VCaP (cell line): Measurements from ENCODE around the gene CRABP1.

Source experiments
- H3K27ac ChIP-seq: fragments of 450-650 bp; 2 replicates; pipeline ENCODE4 v1.5.1; 2017
- TF ChIP-seq, protein P1 (sequence below): fragments of 450-650 bp; conservative IDR thresholded peaks from 2 replicates; pipeline ENCODE4 v1.5.1; 2017; ENCODE audit warnings: mild to moderate bottlenecking, moderate library complexity

Gene CRABP1

DNA sequence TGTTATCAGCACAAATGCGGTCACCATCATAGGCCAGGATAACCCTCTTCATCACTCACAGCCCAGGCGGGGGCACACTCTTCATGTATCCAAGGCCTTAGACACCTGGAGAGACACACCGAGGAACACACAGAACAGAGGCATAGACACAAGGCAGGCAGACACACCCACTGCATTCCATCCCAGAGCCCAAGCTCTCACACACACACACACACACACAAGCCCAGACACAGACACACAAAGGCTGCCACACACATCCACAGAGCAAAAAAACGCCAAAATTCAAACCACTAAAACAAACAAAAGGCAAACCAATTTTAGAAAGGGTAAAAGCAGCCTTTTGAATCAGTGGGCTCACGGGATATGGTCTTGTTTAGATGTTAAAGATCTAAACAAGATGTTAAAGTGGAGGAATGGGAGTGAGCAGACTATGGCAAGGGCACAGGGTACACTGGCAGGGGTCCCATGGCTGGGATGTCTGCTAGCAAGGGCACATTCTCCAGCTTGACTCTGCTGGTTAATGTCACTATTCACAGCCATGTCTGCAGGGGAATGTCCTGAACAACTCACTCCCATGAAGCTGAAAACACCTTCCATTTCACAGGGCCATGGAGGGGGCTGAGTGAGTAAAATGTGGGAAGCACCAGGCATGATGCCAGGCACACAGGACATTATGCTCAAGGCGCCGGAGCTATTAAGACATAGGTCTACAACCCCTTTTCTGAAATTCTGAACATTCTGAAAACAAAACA is 14.9 kb upstream of the CRABP1 start:
- TF ChIP-seq, protein P1, sequence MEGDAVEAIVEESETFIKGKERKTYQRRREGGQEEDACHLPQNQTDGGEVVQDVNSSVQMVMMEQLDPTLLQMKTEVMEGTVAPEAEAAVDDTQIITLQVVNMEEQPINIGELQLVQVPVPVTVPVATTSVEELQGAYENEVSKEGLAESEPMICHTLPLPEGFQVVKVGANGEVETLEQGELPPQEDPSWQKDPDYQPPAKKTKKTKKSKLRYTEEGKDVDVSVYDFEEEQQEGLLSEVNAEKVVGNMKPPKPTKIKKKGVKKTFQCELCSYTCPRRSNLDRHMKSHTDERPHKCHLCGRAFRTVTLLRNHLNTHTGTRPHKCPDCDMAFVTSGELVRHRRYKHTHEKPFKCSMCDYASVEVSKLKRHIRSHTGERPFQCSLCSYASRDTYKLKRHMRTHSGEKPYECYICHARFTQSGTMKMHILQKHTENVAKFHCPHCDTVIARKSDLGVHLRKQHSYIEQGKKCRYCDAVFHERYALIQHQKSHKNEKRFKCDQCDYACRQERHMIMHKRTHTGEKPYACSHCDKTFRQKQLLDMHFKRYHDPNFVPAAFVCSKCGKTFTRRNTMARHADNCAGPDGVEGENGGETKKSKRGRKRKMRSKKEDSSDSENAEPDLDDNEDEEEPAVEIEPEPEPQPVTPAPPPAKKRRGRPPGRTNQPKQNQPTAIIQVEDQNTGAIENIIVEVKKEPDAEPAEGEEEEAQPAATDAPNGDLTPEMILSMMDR = no peak
- H3K27ac ChIP-seq = no peak overlapping the region

DNA sequence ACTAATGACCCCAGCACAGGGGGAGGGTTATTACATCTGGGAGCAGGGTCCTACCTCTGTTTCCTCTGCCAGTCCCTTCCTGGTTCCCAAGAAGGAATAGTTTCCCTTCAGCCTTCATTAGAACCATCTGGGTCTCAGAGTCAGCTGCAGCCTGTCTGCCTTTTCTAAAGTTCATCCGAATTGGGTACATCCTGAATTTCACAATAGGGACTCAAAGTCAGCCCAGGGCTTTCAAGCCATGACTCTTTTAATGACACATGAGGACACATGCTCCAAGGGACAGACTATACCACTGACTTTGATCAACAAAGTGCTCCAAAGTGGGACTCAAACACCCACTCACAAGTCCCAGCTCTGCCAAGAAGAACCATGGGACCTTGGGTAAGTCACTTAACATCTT is 12.7 kb upstream of the CRABP1 start:
- TF ChIP-seq, protein P1 = no peak
- no peak overlapping the region for H3K27ac ChIP-seq

DNA sequence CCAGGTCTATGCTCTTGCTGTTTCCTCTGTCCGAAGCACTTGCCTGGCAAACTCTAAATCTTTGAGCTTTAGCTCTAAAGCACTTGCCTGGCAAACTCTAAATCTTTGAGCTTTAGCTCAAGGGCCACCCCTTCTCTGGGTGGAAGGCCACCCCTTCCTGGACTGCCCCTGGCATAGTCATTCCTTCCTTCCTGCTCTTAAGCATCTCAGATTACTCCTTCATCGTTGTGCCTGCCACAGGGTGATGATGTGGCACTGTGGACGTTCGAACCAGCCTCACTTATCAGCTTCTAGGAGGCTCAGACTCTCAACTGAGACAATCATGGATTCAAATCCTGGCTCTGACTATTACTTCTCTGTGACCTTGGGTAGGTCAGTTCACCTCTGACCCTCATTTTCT is 10.5 kb upstream of the CRABP1 start:
- no peak overlapping the region for H3K27ac ChIP-seq
- TF ChIP-seq, protein P1 = no peak

DNA sequence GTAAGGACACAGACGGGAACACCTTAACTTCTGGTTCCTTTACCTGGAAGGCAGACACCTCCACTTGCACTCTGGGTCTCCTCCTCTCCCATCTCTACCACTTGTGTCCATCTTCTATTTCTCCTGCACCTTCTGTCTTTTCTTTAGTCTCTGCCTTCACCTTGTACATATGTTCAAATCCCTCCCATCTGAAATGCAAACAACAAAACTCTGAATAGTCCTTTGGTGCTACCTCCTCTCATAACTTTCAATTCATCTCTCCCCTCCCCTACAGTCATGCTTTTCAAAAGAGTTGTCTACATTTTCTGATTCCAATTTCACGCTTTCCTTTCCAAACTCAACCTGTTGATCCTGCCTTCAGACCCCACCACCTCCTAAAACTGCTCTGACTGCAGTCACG is 5.3 kb upstream of the CRABP1 start:
- TF ChIP-seq, protein P1 = no peak

DNA sequence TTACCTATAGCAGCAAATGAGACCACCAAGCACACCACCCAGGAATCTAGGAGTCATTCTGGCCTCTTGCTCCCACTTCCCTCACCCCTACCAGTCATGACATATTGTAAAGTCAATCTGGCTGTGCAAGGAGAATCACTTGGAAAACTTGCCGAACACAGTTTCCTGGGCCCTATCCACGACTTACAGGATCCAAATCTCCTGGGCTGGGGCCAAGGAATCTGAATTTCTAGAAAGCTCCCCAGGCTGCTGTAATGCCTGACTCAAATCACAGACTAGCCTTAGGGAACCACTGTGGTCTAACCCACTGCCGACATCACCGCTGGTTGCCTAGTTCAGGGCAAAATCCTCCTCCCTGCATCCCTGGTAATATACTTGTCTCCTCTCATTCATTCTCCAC is 4.2 kb upstream of the CRABP1 start:
- TF ChIP-seq, protein P1 = no peak
- no peak overlapping the region for H3K27ac ChIP-seq

More for the DNA sequence above, 5.3 kb upstream of the CRABP1 start:
- no peak overlapping the region for H3K27ac ChIP-seq

DNA sequence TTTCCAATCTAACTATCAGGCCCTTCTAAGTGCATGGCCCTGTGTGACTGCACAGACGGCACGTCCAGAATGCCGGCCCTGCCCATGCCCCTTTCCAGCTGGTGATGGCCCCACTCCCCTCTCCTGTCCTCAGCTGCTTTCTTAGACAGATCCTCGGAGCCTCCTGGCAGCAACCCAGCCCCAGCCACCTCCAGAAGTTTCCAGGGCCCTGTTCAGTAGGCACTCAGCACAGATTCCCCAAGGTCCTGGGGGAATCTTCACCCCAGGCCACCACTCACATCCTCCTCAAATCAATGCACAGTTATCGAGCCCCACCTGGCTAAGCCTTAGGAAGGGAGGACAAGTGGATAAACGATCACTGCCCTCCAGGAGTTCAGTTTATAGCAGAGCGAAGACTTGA is 1.4 kb upstream of the CRABP1 start:
- no peak overlapping the region for H3K27ac ChIP-seq
- TF ChIP-seq, protein P1 = no peak

DNA sequence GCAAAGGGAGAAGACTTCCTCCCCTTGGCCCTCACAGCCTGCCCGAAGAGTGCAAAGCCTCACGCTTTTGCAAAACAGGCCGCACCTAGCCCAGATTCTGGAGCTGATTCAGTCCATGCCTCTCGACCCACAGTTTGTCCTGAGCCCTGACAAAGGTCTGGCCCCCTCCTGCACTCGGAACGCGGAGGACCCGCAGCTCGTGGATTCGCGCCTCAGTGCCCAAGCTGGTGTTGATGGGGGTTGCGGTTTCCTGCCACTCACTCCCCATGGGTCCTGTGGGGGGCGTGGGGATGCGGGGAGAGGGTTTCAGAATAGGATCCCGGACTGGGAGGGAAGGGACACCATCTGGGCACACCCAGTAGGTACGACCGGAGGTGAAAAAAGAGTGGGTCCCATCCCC is 594 bp upstream of the CRABP1 start:
- TF ChIP-seq, protein P1 = no peak
- no peak overlapping the region for H3K27ac ChIP-seq
